22Rv1 (cell line): ENCODE measurements around the gene YBX2.

Experiments
- ZFX ChIP-seq: fragments of 450-650 bp; IDR thresholded peaks from 2 replicates; pipeline ENCODE4 v1.6.1; 2017; ENCODE audit warnings: antibody characterized with exemption, borderline replicate concordance
- TF ChIP-seq, protein P1 (sequence below): fragments of 450-650 bp; IDR thresholded peaks from 2 replicates; pipeline ENCODE4 v1.5.1; 2017; ENCODE audit warnings: mild to moderate bottlenecking

DNA sequence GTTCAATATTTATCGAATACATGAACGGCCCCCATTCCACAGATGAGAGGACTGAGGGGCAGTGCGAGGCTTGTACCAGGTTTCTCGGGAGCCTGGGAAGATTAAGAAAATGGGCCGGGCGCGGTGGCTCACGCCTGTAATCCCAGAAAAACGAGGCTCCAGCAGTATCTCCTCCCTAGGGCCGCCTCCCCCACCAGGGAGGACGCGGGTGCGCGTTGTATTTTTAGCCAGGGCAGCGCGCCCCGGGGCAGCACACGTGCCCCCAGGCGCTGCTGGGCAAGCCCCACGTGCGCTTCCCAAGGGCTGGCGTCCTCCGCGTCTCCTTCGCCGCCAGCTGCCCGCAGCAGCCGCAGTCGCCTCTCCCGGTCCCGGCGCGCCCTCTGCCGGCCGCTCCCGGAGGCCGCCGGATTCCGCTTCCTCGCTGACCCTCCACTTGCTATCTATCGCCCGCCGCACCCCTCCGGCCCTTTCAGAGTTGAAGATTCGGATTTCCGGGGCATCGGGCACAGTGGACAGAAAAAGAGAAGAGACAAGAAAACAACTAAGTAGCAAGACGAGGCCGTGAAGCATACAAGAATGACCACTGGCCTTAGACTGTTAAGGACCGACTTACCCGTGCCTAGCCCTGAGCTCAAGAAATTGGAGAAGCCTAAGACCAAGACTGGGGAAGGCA is 1.9 kb upstream of the YBX2 start:
- TF ChIP-seq, protein P1, sequence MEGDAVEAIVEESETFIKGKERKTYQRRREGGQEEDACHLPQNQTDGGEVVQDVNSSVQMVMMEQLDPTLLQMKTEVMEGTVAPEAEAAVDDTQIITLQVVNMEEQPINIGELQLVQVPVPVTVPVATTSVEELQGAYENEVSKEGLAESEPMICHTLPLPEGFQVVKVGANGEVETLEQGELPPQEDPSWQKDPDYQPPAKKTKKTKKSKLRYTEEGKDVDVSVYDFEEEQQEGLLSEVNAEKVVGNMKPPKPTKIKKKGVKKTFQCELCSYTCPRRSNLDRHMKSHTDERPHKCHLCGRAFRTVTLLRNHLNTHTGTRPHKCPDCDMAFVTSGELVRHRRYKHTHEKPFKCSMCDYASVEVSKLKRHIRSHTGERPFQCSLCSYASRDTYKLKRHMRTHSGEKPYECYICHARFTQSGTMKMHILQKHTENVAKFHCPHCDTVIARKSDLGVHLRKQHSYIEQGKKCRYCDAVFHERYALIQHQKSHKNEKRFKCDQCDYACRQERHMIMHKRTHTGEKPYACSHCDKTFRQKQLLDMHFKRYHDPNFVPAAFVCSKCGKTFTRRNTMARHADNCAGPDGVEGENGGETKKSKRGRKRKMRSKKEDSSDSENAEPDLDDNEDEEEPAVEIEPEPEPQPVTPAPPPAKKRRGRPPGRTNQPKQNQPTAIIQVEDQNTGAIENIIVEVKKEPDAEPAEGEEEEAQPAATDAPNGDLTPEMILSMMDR = peak; percentile 98
- TF ChIP-seq ZFX = no peak
